IMR-90 (cell line): ENCODE measurements around the gene ELF5. TPM values are rescaled to one million over a fixed set of nuclear protein-coding genes. Genes with fewer than 3 reads are reported as not detected.

Experiments
- ATAC-seq: fragments of 200-7000 bp; cut with Tn5 transposase; 2 replicates; pipeline ENCODE4 v1.9.1; 2020; ENCODE audit warnings: low read depth, mild to moderate bottlenecking, moderate library complexity
- BruUV-seq: library from RNA; stranded (reverse); fragments of 400-500 nt; replicated peaks from 2 replicates; lab custom pipeline; 2021; lab: Mats Ljungman, UMichigan
- CTCF ChIA-PET: fragments of 300-600 bp; formaldehyde crosslinking; extraction: SDS; loops from one replicate; lab custom pipeline; 2021; ENCODE audit warnings: antibody characterized with exemption; lab: Yijun Ruan, JAX
- POLR2A ChIA-PET: fragments of 300-600 bp; sonication (Branson Sonifier 250); formaldehyde crosslinking; loops from one replicate; lab custom pipeline; 2022; ENCODE audit warnings: antibody characterized with exemption; ENCODE audit not compliant: unreplicated experiment; lab: Charles Lee
- DNase-seq: peaks from one replicate; pipeline ENCODE4 v3.0.0; 2013
- H2AFZ ChIP-seq: replicated peaks from 2 replicates; pipeline ENCODE3; 2013; ENCODE audit warnings: low read length, mild to moderate bottlenecking; ENCODE audit not compliant: poor library complexity
- H2AK5ac ChIP-seq: 2 replicates; pipeline ENCODE4 v1.6.1; 2013; ENCODE audit warnings: low read depth, low read length, inconsistent platforms
- H2AK9ac ChIP-seq: replicated peaks from 2 replicates; pipeline ENCODE3; 2013; ENCODE audit warnings: mild to moderate bottlenecking, low read depth, low read length, moderate library complexity; ENCODE audit not compliant: poor library complexity
- H2BK120ac ChIP-seq: 2 replicates; pipeline ENCODE4 v1.6.1; 2013; ENCODE audit warnings: low read depth, low read length, inconsistent platforms
- H2BK15ac ChIP-seq: 3 replicates; pipeline ENCODE4 v1.6.1; 2013; ENCODE audit warnings: low read depth, low read length, inconsistent platforms
- H2BK20ac ChIP-seq: 2 replicates; pipeline ENCODE4 v1.6.1; 2013; ENCODE audit warnings: low read depth, mild to moderate bottlenecking, inconsistent platforms, low read length, moderate library complexity
- H2BK5ac ChIP-seq: 2 replicates; pipeline ENCODE4 v1.6.1; 2013; ENCODE audit warnings: mild to moderate bottlenecking, low read depth, low read length, inconsistent platforms; ENCODE audit not compliant: poor library complexity, severe bottlenecking
- H3K14ac ChIP-seq: replicated peaks from 2 replicates; pipeline ENCODE4 v1.6.1; 2013; ENCODE audit warnings: low read depth, low read length, inconsistent platforms
- H3K18ac ChIP-seq: 2 replicates; pipeline ENCODE4 v1.6.1; 2013; ENCODE audit warnings: low read depth, low read length, control low read depth
- H3K23ac ChIP-seq: 2 replicates; pipeline ENCODE4 v1.6.1; 2013; ENCODE audit warnings: low read depth, low read length, inconsistent platforms
- H3K27ac ChIP-seq: 2 replicates; pipeline ENCODE4 v1.5.1; 2013; ENCODE audit warnings: mild to moderate bottlenecking, control low read depth, low read length; ENCODE audit not compliant: insufficient read depth
- H3K27me3 ChIP-seq: 2 replicates; pipeline ENCODE4 v1.6.1; 2013; ENCODE audit warnings: low read length; ENCODE audit not compliant: control insufficient read depth, insufficient read depth
- H3K36me3 ChIP-seq: 2 replicates; pipeline ENCODE4 v1.6.1; 2013; ENCODE audit warnings: low read length, mixed read lengths; ENCODE audit not compliant: control insufficient read depth, insufficient read depth
- H3K4ac ChIP-seq: 2 replicates; pipeline ENCODE4 v1.6.1; 2013; ENCODE audit warnings: low read depth, low read length, inconsistent platforms
- H3K4me1 ChIP-seq: 2 replicates; pipeline ENCODE4 v1.6.1; 2013; ENCODE audit warnings: low read length, mixed read lengths; ENCODE audit not compliant: control insufficient read depth, insufficient read depth
- H3K4me2 ChIP-seq: 2 replicates; pipeline ENCODE4 v1.6.1; 2013; ENCODE audit warnings: low read depth, mild to moderate bottlenecking, control low read depth, low read length, moderate library complexity
- H3K4me3 ChIP-seq: 2 replicates; pipeline ENCODE4 v1.5.1; 2013; ENCODE audit warnings: low read depth, mild to moderate bottlenecking, control low read depth, low read length, moderate library complexity; ENCODE audit not compliant: insufficient read depth
- H3K56ac ChIP-seq: 2 replicates; pipeline ENCODE4 v1.6.1; 2013; ENCODE audit warnings: low read length, inconsistent platforms; ENCODE audit not compliant: insufficient read depth; ENCODE audit errors: extremely low read depth
- H3K79me1 ChIP-seq, 2 experiments: 2 replicates each; pipeline ENCODE4 v1.6.1; 2013; ENCODE audit warnings: low read length in 2 of 2, inconsistent platforms in 1 of 2, low read depth in 1 of 2
- H3K9ac ChIP-seq: 2 replicates; pipeline ENCODE4 v1.6.1; 2013; ENCODE audit warnings: low read depth, low read length, control low read depth
- H3K9me1 ChIP-seq: 2 replicates; pipeline ENCODE4 v1.6.1; 2013; ENCODE audit warnings: low read length, inconsistent platforms; ENCODE audit not compliant: insufficient read depth
- H3K9me3 ChIP-seq: 2 replicates; pipeline ENCODE4 v1.6.1; 2013; ENCODE audit warnings: low read length; ENCODE audit not compliant: control insufficient read depth, insufficient read depth
- H4K20me1 ChIP-seq: 2 replicates; pipeline ENCODE4 v1.6.1; 2013; ENCODE audit warnings: low read length, inconsistent platforms; ENCODE audit not compliant: insufficient read depth
- H4K5ac ChIP-seq: 2 replicates; pipeline ENCODE4 v1.6.1; 2013; ENCODE audit warnings: mild to moderate bottlenecking, low read depth, low read length, control low read depth
- H4K8ac ChIP-seq, 2 experiments: 2 replicates each; pipeline ENCODE4 v1.6.1; 2013; ENCODE audit warnings: low read depth in 2 of 2, low read length in 2 of 2, control low read depth in 1 of 2, inconsistent platforms in 1 of 2
- H4K91ac ChIP-seq: 2 replicates; pipeline ENCODE4 v1.6.1; 2013; ENCODE audit warnings: low read depth, low read length, inconsistent platforms; ENCODE audit not compliant: insufficient read depth
- BHLHE40 ChIP-seq: fragments of 150-350 bp; IDR thresholded peaks from 2 replicates; pipeline ENCODE4 v1.6.1; 2016; ENCODE audit warnings: mild to moderate bottlenecking, low read depth, low read length
- CHD1 ChIP-seq: IDR thresholded peaks from 2 replicates; pipeline ENCODE4 v1.6.1; 2012; ENCODE audit warnings: low read depth, low read length, improper control_type of control experiment
- ELK1 ChIP-seq: fragments of 150-350 bp; IDR thresholded peaks from 2 replicates; pipeline ENCODE4 v1.6.1; 2016; ENCODE audit warnings: low read depth, mild to moderate bottlenecking, low read length, moderate library complexity, borderline replicate concordance
- FOS ChIP-seq: fragments of 150-350 bp; IDR thresholded peaks from 2 replicates; pipeline ENCODE4 v1.6.1; 2016; ENCODE audit warnings: low read depth, low read length
- MAZ ChIP-seq: IDR thresholded peaks from 2 replicates; pipeline ENCODE4 v1.6.1; 2012; ENCODE audit warnings: low read depth, mild to moderate bottlenecking, low read length, improper control_type of control experiment, moderate library complexity, borderline replicate concordance
- MXI1 ChIP-seq: IDR thresholded peaks from 2 replicates; pipeline ENCODE4 v1.6.1; 2012; ENCODE audit warnings: low read depth, mild to moderate bottlenecking, low read length, moderate library complexity, borderline replicate concordance
- NFE2L2 ChIP-seq: fragments of 150-350 bp; IDR thresholded peaks from 2 replicates; pipeline ENCODE4 v1.6.1; 2016; ENCODE audit warnings: low read depth, mild to moderate bottlenecking, low read length
- POLR2A ChIP-seq: IDR thresholded peaks from 2 replicates; pipeline ENCODE4 v1.6.1; 2012; ENCODE audit warnings: mild to moderate bottlenecking, low read depth, low read length
- RAD21 ChIP-seq: IDR thresholded peaks from 2 replicates; pipeline ENCODE4 v1.6.1; 2012; ENCODE audit warnings: low read length, improper control_type of control experiment
- RCOR1 ChIP-seq: IDR thresholded peaks from 2 replicates; pipeline ENCODE4 v1.6.1; 2012; ENCODE audit warnings: mild to moderate bottlenecking, low read length, improper control_type of control experiment; ENCODE audit not compliant: insufficient replicate concordance
- SMC3 ChIP-seq: fragments of 150-350 bp; IDR thresholded peaks from 2 replicates; pipeline ENCODE4 v1.6.1; 2016; ENCODE audit warnings: low read depth, mild to moderate bottlenecking, antibody characterized with exemption, low read length, moderate library complexity
- USF2 ChIP-seq: fragments of 150-350 bp; IDR thresholded peaks from 2 replicates; pipeline ENCODE4 v1.6.1; 2017; ENCODE audit warnings: mild to moderate bottlenecking, antibody characterized with exemption, low read length, low read depth
- WGBS, 2 experiments: methylation state at CpG; one replicate each; pipeline versions ENCODE4 v1.1.5 to v1.1.7; 2013; ENCODE audit warnings: missing lambda C conversion rate in 2 of 2; ENCODE audit not compliant: insufficient read length in 1 of 2; ENCODE audit errors: extremely low coverage in 2 of 2; 5-methylcytosine and 5-hydroxymethylcytosine counted together
- dilution Hi-C: fragments of 300-500 bp; cut with HindIII; formaldehyde crosslinking; loops from one replicate; pipeline ENCODE4 v1.14.3; 2018; ENCODE audit warnings: low sequenced_read_pairs; ENCODE audit not compliant: unreplicated experiment
- in situ Hi-C: fragments of 300-500 bp; cut with MboI; formaldehyde crosslinking; loops from 3 replicates; pipeline ENCODE4 v1.14.3; 2019; ENCODE audit warnings: low sequenced_read_pairs, inconsistent platforms, mixed read lengths
- intact Hi-C: fragments of 100-400 bp; cut with micrococcal nuclease; formaldehyde crosslinking; loops from 2 replicates; pipeline ENCODE4 v1.10.0; 2022
- polyA plus RNA-seq, 3 experiments: library from polyadenylated mRNA; depleted of rRNA; stranded (reverse); fragments of >200 nt; gene quantifications; 2 replicates each; pipeline ENCODE4 v1.2.3, GENCODE V29; 2012; ENCODE audit warnings: low replicate concordance in 1 of 3
- total RNA-seq: library from RNA; depleted of rRNA; stranded (reverse); fragments of >200 nt; gene quantifications from 2 replicates; pipeline ENCODE4 v1.2.3, GENCODE V29; 2012

The ELF5 gene
- total and polyA plus RNA-seq, 2 of the 4 experiments (the other 2 are of a cell fraction) = not detected

- dilution Hi-C loops (no loop called here), in situ Hi-C loops (no loop called here), intact Hi-C loops (no loop called here)
- Histone ChIP-seq H3K4ac (no peak overlapping the region), H2BK15ac (no peak overlapping the region), H2AK5ac (no peak overlapping the region), H3K23ac (no peak overlapping the region), H3K9me3 (no peaks in the 10 kb centered on the region), H2BK5ac (no peak overlapping the region), H4K8ac (no peak overlapping the region), H4K91ac (no peak overlapping the region), H2AK9ac (no peak overlapping the region), H4K5ac (no peak overlapping the region), H3K14ac (no peak overlapping the region), H2BK20ac (no peak overlapping the region), H3K27me3 (no peaks in the 10 kb centered on the region; the same call in 1 of the 2 replicates), H2AFZ (no peak overlapping the region), H3K4me2 (no peak overlapping the region), H3K27ac (no peak overlapping the region), H3K4me1 (peaks cover 3% of the 10 kb centered on the region; the same call in 1 of the 2 replicates), H3K4me3 (no peak overlapping the region), H4K20me1 (no peaks in the 10 kb centered on the region), H3K18ac (no peak overlapping the region), H2BK120ac (no peak overlapping the region), H3K56ac (no peak overlapping the region), H3K9me1 (peaks cover 4% of the 10 kb centered on the region), H3K79me1 (no peaks in the 10 kb centered on the region), H3K9ac (no peak overlapping the region), H3K36me3 (no peaks in the 10 kb centered on the region)
- DNase-seq = no peak
- TF ChIP-seq USF2 = no peak
- TF ChIP-seq BHLHE40 = no peak
- TF ChIP-seq POLR2A = no peak
- TF ChIP-seq MXI1 = no peak
- TF ChIP-seq RCOR1 = no peak
- TF ChIP-seq FOS = no peak
- TF ChIP-seq CHD1 = no peak
- TF ChIP-seq NFE2L2 = no peak
- TF ChIP-seq SMC3 = no peak
- TF ChIP-seq MAZ = no peak
- TF ChIP-seq ELK1 = no peak
- TF ChIP-seq RAD21 = no peak
- ATAC-seq = no peak
- CTCF ChIA-PET = no interaction called here
- WGBS, 2 experiments = 14% methylated on average over 1 of the region's 5 CpGs; no CpG with 5 or more reads in 1 of the 2 experiments
- POLR2A ChIA-PET = no interaction called here
- no TSS peak for BruUV-seq
These were observed 4.2 kb downstream of the ELF5 start for GRCh38 chr11:34509336-34509876.
